ENCODE results near the gene RUFY3. TPM values are rescaled to one million over a fixed set of nuclear protein-coding genes. Genes with fewer than 3 reads are reported as not detected.

RUFY3 gene
- total and polyA plus RNA-seq, 2 of the 4 experiments (the other 2 are of a cell fraction): 19.6 to 28.9 TPM

DNA sequence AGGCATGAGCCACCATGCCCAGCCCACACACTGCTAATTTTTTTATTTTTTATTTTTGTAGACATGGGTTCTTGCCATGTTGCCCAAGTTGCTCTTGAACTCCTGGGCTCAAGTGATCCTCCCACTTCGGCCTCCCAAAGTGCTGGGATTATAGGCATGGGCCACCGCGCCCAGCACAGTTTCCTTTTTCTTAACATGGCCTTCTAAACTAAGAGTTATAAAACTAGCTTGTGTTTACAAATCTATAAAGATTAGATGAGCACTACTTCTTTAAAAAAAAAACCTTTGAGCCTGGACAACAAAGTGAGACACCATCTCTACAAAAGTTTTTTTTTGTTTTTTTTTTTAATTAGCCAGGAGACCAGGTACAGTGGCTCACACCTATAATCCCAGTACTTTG is 107.3 kb downstream of the RUFY3 start:
- Histone ChIP-seq H4K91ac (ENCODE audit: insufficient read depth, low read depth, low read length) (no peak overlapping the region), H3K9me3 (ENCODE audit: control insufficient read depth, insufficient read depth, low read length) (no peaks in the 10 kb centered on the region), H4K8ac (ENCODE audit: low read depth in 2 of 2, low read length in 2 of 2) (no peak overlapping the region), H3K9me1 (ENCODE audit: insufficient read depth, low read length) (peaks cover 5% of the 10 kb centered on the region), H3K27ac (ENCODE audit: insufficient read depth, low read length) (no peak overlapping the region), H3K9ac (ENCODE audit: low read depth, low read length) (no peak overlapping the region), H3K56ac (ENCODE audit: extremely low read depth, insufficient read depth, low read length) (no peak overlapping the region), H3K4me3 (ENCODE audit: insufficient read depth, low read depth, low read length) (no peak overlapping the region), H2BK5ac (ENCODE audit: low read depth, low read length, poor library complexity, severe bottlenecking) (no peak overlapping the region), H2BK15ac (ENCODE audit: low read depth, low read length) (no peak overlapping the region), H2AK9ac (replicated peaks; ENCODE audit: low read depth, low read length, poor library complexity) (no peak overlapping the region), H4K5ac (ENCODE audit: low read depth, low read length) (no peak overlapping the region), H3K4me1 (ENCODE audit: control insufficient read depth, insufficient read depth, low read length) (peaks cover 3% of the 10 kb centered on the region; the same call in 1 of the 2 replicates), H2BK20ac (ENCODE audit: low read depth, low read length) (no peak overlapping the region), H3K4me2 (ENCODE audit: low read depth, low read length) (no peak overlapping the region), H2AK5ac (ENCODE audit: low read depth, low read length) (no peak overlapping the region), H3K14ac (replicated peaks; ENCODE audit: low read depth, low read length) (no peak overlapping the region), H2AFZ (replicated peaks; ENCODE audit: low read length, poor library complexity) (no peak overlapping the region), H2BK120ac (ENCODE audit: low read depth, low read length) (no peak overlapping the region), H3K23ac (ENCODE audit: low read depth, low read length) (no peak overlapping the region), H4K20me1 (ENCODE audit: insufficient read depth, low read length) (peaks cover 10% of the 10 kb centered on the region), H3K36me3 (ENCODE audit: control insufficient read depth, insufficient read depth, low read length) (peaks cover 51% of the 10 kb centered on the region), H3K79me1 (ENCODE audit: low read depth in 1 of 2, low read length in 2 of 2) (peaks cover 21 to 42% of the 10 kb centered on the region in 2 experiments), H3K4ac (ENCODE audit: low read depth, low read length) (no peak overlapping the region), H3K27me3 (ENCODE audit: control insufficient read depth, insufficient read depth, low read length) (no peaks in the 10 kb centered on the region), H3K18ac (ENCODE audit: low read depth, low read length) (no peak overlapping the region)
- in situ Hi-C loops (cut with MboI; ENCODE audit: low sequenced_read_pairs): no loop called here
- ATAC-seq (ENCODE audit: low read depth): no peak
- ChIA-PET POLR2A (ENCODE audit: unreplicated experiment) (no interaction called here), CTCF (interaction anchor here (0.7 to 1.0 kb wide), 2 partner anchors 15 to 50 kb away, joined by 3 to 5 read pairs; no protein-coding TSS in a partner anchor)
- WGBS, 2 experiments (ENCODE audit: extremely low coverage in 2 of 2, insufficient read length in 1 of 2): no CpG with 5 or more reads among the region's 3 CpGs
- dilution Hi-C loops (cut with HindIII; ENCODE audit: low sequenced_read_pairs, unreplicated experiment): no loop called here
- DNase-seq: no peak
- intact Hi-C loops (cut with micrococcal nuclease): loop anchor here (5.0 kb wide), 1 partner anchor 42 kb away; no protein-coding TSS in a partner anchor
- BruUV-seq (replicated peaks): no TSS peak
- TF ChIP-seq, protein P1, sequence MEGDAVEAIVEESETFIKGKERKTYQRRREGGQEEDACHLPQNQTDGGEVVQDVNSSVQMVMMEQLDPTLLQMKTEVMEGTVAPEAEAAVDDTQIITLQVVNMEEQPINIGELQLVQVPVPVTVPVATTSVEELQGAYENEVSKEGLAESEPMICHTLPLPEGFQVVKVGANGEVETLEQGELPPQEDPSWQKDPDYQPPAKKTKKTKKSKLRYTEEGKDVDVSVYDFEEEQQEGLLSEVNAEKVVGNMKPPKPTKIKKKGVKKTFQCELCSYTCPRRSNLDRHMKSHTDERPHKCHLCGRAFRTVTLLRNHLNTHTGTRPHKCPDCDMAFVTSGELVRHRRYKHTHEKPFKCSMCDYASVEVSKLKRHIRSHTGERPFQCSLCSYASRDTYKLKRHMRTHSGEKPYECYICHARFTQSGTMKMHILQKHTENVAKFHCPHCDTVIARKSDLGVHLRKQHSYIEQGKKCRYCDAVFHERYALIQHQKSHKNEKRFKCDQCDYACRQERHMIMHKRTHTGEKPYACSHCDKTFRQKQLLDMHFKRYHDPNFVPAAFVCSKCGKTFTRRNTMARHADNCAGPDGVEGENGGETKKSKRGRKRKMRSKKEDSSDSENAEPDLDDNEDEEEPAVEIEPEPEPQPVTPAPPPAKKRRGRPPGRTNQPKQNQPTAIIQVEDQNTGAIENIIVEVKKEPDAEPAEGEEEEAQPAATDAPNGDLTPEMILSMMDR (conservative IDR thresholded peaks at IDR 0.05; ENCODE audit: low read depth, low read length): no peak
- TF ChIP-seq, protein P2, sequence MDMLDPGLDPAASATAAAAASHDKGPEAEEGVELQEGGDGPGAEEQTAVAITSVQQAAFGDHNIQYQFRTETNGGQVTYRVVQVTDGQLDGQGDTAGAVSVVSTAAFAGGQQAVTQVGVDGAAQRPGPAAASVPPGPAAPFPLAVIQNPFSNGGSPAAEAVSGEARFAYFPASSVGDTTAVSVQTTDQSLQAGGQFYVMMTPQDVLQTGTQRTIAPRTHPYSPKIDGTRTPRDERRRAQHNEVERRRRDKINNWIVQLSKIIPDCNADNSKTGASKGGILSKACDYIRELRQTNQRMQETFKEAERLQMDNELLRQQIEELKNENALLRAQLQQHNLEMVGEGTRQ (IDR thresholded peaks at IDR 0.05; ENCODE audit: low read depth, low read length): no peak
- no peak for TF ChIP-seq RCOR1 (IDR thresholded peaks at IDR 0.05; ENCODE audit: insufficient replicate concordance, low read length)
- no peak for TF ChIP-seq RFX5 (IDR thresholded peaks at IDR 0.05; ENCODE audit: low read depth, low read length)
- no peak for TF ChIP-seq FOS (IDR thresholded peaks at IDR 0.05; ENCODE audit: low read depth, low read length)
- no peak for TF ChIP-seq MXI1 (IDR thresholded peaks at IDR 0.05; ENCODE audit: borderline replicate concordance, low read depth, low read length)
- TF ChIP-seq NFE2L2 (IDR thresholded peaks at IDR 0.05; ENCODE audit: low read depth, low read length): no peak
- no peak for TF ChIP-seq MAFK (IDR thresholded peaks at IDR 0.05; ENCODE audit: low read depth, low read length)
- TF ChIP-seq, protein P3, sequence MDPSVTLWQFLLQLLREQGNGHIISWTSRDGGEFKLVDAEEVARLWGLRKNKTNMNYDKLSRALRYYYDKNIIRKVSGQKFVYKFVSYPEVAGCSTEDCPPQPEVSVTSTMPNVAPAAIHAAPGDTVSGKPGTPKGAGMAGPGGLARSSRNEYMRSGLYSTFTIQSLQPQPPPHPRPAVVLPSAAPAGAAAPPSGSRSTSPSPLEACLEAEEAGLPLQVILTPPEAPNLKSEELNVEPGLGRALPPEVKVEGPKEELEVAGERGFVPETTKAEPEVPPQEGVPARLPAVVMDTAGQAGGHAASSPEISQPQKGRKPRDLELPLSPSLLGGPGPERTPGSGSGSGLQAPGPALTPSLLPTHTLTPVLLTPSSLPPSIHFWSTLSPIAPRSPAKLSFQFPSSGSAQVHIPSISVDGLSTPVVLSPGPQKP (IDR thresholded peaks at IDR 0.05; ENCODE audit: borderline replicate concordance, low read depth, low read length): no peak
- no peak for TF ChIP-seq POLR2A (IDR thresholded peaks at IDR 0.05; ENCODE audit: low read depth, low read length)
- TF ChIP-seq MAZ (IDR thresholded peaks at IDR 0.05; ENCODE audit: borderline replicate concordance, low read depth, low read length): no peak
- TF ChIP-seq RAD21 (IDR thresholded peaks at IDR 0.05; ENCODE audit: low read length): no peak
- TF ChIP-seq CEBPB (IDR thresholded peaks at IDR 0.05; ENCODE audit: low read depth, low read length): no peak
- no peak for TF ChIP-seq SMC3 (IDR thresholded peaks at IDR 0.05; ENCODE audit: low read depth, low read length)

All from IMR-90 (cell line).